OCI-LY7 (cell line): ENCODE results near the gene TBC1D20. TPM values are rescaled to one million over a fixed set of nuclear protein-coding genes. Genes with fewer than 3 reads are reported as not detected.

Source experiments
- BruUV-seq: library from RNA; stranded (reverse); fragments of 400-500 nt; replicated peaks from 2 replicates; lab custom pipeline; 2021; lab: Mats Ljungman, UMichigan
- CTCF ChIA-PET: fragments of 300-600 bp; sonication (Branson Sonifier 250); formaldehyde crosslinking; loops from one replicate; lab custom pipeline; 2022; ENCODE audit warnings: antibody characterized with exemption; ENCODE audit not compliant: unreplicated experiment; lab: Charles Lee
- POLR2A ChIA-PET: fragments of 300-600 bp; sonication (Branson Sonifier 250); formaldehyde crosslinking; loops from one replicate; lab custom pipeline; 2022; ENCODE audit warnings: antibody characterized with exemption; lab: Charles Lee
- DNase-seq: peaks from one replicate; pipeline ENCODE4 v3.0.0-alpha.2; 2015; ENCODE audit warnings: low spot score
- H2AFZ ChIP-seq: fragments of 200-600 bp; sonication (generic), shearing (Covaris generic); 2 replicates; pipeline ENCODE4 v1.6.1; 2014; ENCODE audit warnings: mild to moderate bottlenecking, antibody characterized with exemption, low read length, moderate library complexity
- H3K27ac ChIP-seq: fragments of 200-600 bp; sonication (generic); 2 replicates; pipeline ENCODE4 v1.5.1; 2014; ENCODE audit warnings: mixed run types, low read depth, mild to moderate bottlenecking, moderate library complexity, low read length, inconsistent platforms; ENCODE audit not compliant: poor library complexity, severe bottlenecking
- H3K36me3 ChIP-seq: fragments of 200-600 bp; sonication (generic); 2 replicates; pipeline ENCODE4 v1.6.1; 2014; ENCODE audit warnings: mild to moderate bottlenecking, antibody characterized with exemption, low read length, moderate library complexity, mixed read lengths; ENCODE audit not compliant: insufficient read depth
- H3K4me1 ChIP-seq: fragments of 200-600 bp; sonication (generic); 2 replicates; pipeline ENCODE4 v1.5.1; 2014; ENCODE audit warnings: mild to moderate bottlenecking, low read length; ENCODE audit not compliant: insufficient read depth, poor library complexity, severe bottlenecking
- H3K4me2 ChIP-seq: fragments of 200-600 bp; sonication (generic); 2 replicates; pipeline ENCODE4 v1.6.1; 2014; ENCODE audit warnings: mild to moderate bottlenecking, low read length
- H3K4me3 ChIP-seq: fragments of 200-600 bp; sonication (generic); 2 replicates; pipeline ENCODE4 v1.5.1; 2014; ENCODE audit warnings: mild to moderate bottlenecking, low read depth, low read length; ENCODE audit not compliant: poor library complexity, severe bottlenecking
- H3K79me2 ChIP-seq: fragments of 200-600 bp; sonication (generic); 2 replicates; pipeline ENCODE4 v1.6.1; 2016; ENCODE audit warnings: low read depth, mild to moderate bottlenecking, low read length, moderate library complexity, mixed read lengths; ENCODE audit not compliant: insufficient read depth
- H3K9me2 ChIP-seq: fragments of 200-600 bp; sonication (generic); 2 replicates; pipeline ENCODE4 v1.6.1; 2016; ENCODE audit warnings: mild to moderate bottlenecking, low read length, mixed read lengths; ENCODE audit not compliant: insufficient read depth
- H3K9me3 ChIP-seq: fragments of 200-600 bp; sonication (generic); 2 replicates; pipeline ENCODE4 v1.6.1; 2014; ENCODE audit warnings: mild to moderate bottlenecking, mixed run types, low read length, mixed read lengths
- H4K20me1 ChIP-seq: fragments of 200-600 bp; sonication (generic); 2 replicates; pipeline ENCODE4 v1.6.1; 2014; ENCODE audit warnings: mild to moderate bottlenecking, antibody characterized with exemption, low read length, moderate library complexity, mixed read lengths; ENCODE audit not compliant: insufficient read depth
- CTCF ChIP-seq: fragments of 200-600 bp; sonication (generic); conservative IDR thresholded peaks from 2 replicates; pipeline ENCODE4 v1.5.1; 2014; ENCODE audit warnings: mild to moderate bottlenecking, antibody characterized with exemption, low read length, moderate library complexity, mixed read lengths
- EZH2phosphoT487 ChIP-seq: fragments of 200-600 bp; sonication (generic); IDR thresholded peaks from 2 replicates; pipeline ENCODE4 v1.6.1; 2018; ENCODE audit warnings: low read depth, borderline replicate concordance, mild to moderate bottlenecking, mixed run types, antibody characterized with exemption, low read length, moderate library complexity, mixed read lengths
- intact Hi-C: fragments of 100-400 bp; cut with micrococcal nuclease; formaldehyde crosslinking; loops from one replicate; pipeline ENCODE4 v1.10.0; 2022; ENCODE audit not compliant: unreplicated experiment
- total RNA-seq, 2 experiments: library from RNA; depleted of rRNA in 1 of 2; stranded (reverse); fragments of >200 nt in 1 of 2; shearing (Covaris generic) in 1 of 2; gene quantifications; 2 replicates each; pipeline ENCODE4 v1.2.3, GENCODE V29; 2014 to 2022

TBC1D20 gene
- total RNA-seq, 2 experiments from 2014 or later, result 17.4 to 20.8 TPM

- DNase-seq, result no peak
- TF ChIP-seq CTCF (no peak), EZH2phosphoT487 (no peak)
- Histone ChIP-seq H3K9me3 (peaks cover 16% of the 10 kb centered on the region), H3K4me2 (no peak overlapping the region), H3K27ac (no peak overlapping the region), H2AFZ (no peak overlapping the region), H3K79me2 (no peaks in the 10 kb centered on the region), H3K4me3 (no peak overlapping the region), H3K4me1 (no peaks in the 10 kb centered on the region), H3K36me3 (peaks cover 20% of the 10 kb centered on the region), H3K9me2 (no peaks in the 10 kb centered on the region), H4K20me1 (no peaks in the 10 kb centered on the region)
- ChIA-PET POLR2A (interaction anchor here (1.0 kb wide), 1 partner anchor 12 kb away, joined by 3 read pairs; no protein-coding TSS in a partner anchor), CTCF (no interaction called here)
- BruUV-seq, result no TSS peak
- intact Hi-C loops, result no loop called here
Measured at GRCh38 chr20:469746-470490, 7.6 kb upstream of the TBC1D20 start.

GRCh38 chr20:467755-468154 is 5.4 kb upstream of the TBC1D20 start:
- no peak overlapping the region for H2AFZ ChIP-seq
- no peak overlapping the region for H3K4me2 ChIP-seq
- TF ChIP-seq CTCF, result no peak
- TF ChIP-seq EZH2phosphoT487, result no peak
- H4K20me1 ChIP-seq, result no peaks in the 10 kb centered on the region
- DNase-seq, result no peak
- no peaks in the 10 kb centered on the region for H3K79me2 ChIP-seq
- no peaks in the 10 kb centered on the region for H3K9me2 ChIP-seq
- intact Hi-C loops, result no loop called here
- POLR2A ChIA-PET, result no interaction called here
- H3K4me1 ChIP-seq, result peaks cover 9% of the 10 kb centered on the region
- no peak overlapping the region for H3K4me3 ChIP-seq
- no TSS peak for BruUV-seq
- peaks cover 16% of the 10 kb centered on the region for H3K9me3 ChIP-seq
- CTCF ChIA-PET, result no interaction called here
- H3K27ac ChIP-seq, result no peak overlapping the region
- H3K36me3 ChIP-seq, result peaks cover 6% of the 10 kb centered on the region
